HCT116 (cell line): Measurements from ENCODE around the gene OR10X1.

Experiments
- CEBPB ChIP-seq: IDR thresholded peaks from 2 replicates; pipeline ENCODE4 v1.6.1; 2012; ENCODE audit warnings: low read depth
- CTCF ChIP-seq, 3 experiments: fragments of 200-600 bp in 1 of 3; sonication (generic) in 1 of 3; IDR thresholded peaks in 2 of 3; conservative IDR thresholded peaks in 1 of 3; 2 replicates each; pipeline ENCODE4 v1.5.1; 2012 to 2017; ENCODE audit warnings: low read depth in 2 of 3, low read length in 2 of 3, antibody characterized with exemption in 1 of 3, borderline replicate concordance in 1 of 3, control low read depth in 1 of 3, mild to moderate bottlenecking in 1 of 3, mixed read lengths in 1 of 3, mixed run types in 1 of 3, moderate library complexity in 1 of 3; ENCODE audit not compliant: insufficient read depth in 1 of 3
- EGR1 ChIP-seq: IDR thresholded peaks from 2 replicates; pipeline ENCODE4 v1.6.1; 2012; ENCODE audit warnings: low read depth
- EZH2 ChIP-seq: fragments of 200-600 bp; sonication (generic); IDR thresholded peaks from 2 replicates; pipeline ENCODE4 v1.6.1; 2017; ENCODE audit warnings: antibody characterized with exemption, mixed run types
- EZH2phosphoT487 ChIP-seq: fragments of 200-600 bp; IDR thresholded peaks from 2 replicates; pipeline ENCODE4 v1.6.1; 2018; ENCODE audit warnings: antibody characterized with exemption, borderline replicate concordance
- JUND ChIP-seq: IDR thresholded peaks from 2 replicates; pipeline ENCODE4 v1.6.1; 2012
- POLR2A ChIP-seq: IDR thresholded peaks from 2 replicates; pipeline ENCODE4 v1.7.0; 2011; ENCODE audit warnings: borderline replicate concordance; ENCODE audit not compliant: insufficient read depth, insufficient read length; ENCODE audit errors: extremely low read depth
- POLR2AphosphoS5 ChIP-seq: IDR thresholded peaks from 2 replicates; pipeline ENCODE4 v1.6.1; 2011; ENCODE audit warnings: mild to moderate bottlenecking, low read depth, low read length, moderate library complexity
- RAD21 ChIP-seq: IDR thresholded peaks from 2 replicates; pipeline ENCODE4 v1.6.1; 2012; ENCODE audit warnings: low read depth, mild to moderate bottlenecking
- YY1 ChIP-seq: IDR thresholded peaks from 2 replicates; pipeline ENCODE4 v1.6.1; 2011; ENCODE audit warnings: low read length, low read depth, moderate library complexity, mild to moderate bottlenecking; ENCODE audit not compliant: insufficient replicate concordance; ENCODE audit errors: extremely low read depth
- TF ChIP-seq, protein P1 (sequence below): IDR thresholded peaks from 2 replicates; pipeline ENCODE4 v1.6.1; 2012

DNA sequence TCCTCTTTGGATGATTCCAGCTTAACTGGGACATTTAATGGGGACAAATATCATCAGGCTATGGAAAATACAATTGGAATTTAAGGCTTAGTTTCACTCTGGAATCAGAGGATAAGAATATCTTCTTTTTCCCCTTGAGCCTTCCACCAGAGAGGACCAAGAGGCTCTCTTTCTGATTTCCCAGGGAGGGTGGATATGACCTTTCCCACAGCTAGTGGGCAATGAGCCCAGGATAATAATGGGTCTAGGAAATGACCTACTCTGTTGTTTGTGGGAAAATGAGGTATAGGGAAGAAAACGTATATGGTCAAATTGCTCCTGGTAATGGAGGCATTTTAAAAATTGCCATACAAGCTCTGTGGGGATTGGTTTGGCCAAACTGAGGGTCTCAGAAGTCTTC lies 27.4 kb downstream of the OR10X1 start:
- TF ChIP-seq, protein P1, sequence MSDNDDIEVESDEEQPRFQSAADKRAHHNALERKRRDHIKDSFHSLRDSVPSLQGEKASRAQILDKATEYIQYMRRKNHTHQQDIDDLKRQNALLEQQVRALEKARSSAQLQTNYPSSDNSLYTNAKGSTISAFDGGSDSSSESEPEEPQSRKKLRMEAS, result no peak
- TF ChIP-seq CEBPB (no peak), EZH2phosphoT487 (no peak), JUND (no peak), POLR2A (no peak), CTCF (IDR thresholded peaks at IDR 0.05 in 2 of 3, conservative IDR thresholded peaks at IDR 0.05 in 1 of 3; ENCODE audit: borderline replicate concordance in 1 of 3, insufficient read depth in 1 of 3, low read depth in 2 of 3, low read length in 2 of 3) (no peak), RAD21 (no peak), EZH2 (no peak), POLR2AphosphoS5 (no peak), EGR1 (no peak), YY1 (no peak)
